ENCODE data around the gene ENTPD1.
A peak's percentile ranks its signal among the peaks of the same experiment; 100 is the strongest.

The ENTPD1 gene

GRCh38 chr10:95784279-95784913 is 28.4 kb downstream of the ENTPD1 start:
- Mint-ChIP-seq H3K4me3 (no peak overlapping the region), H3K4me1 (peaks cover 38% of the 10 kb centered on the region), H3K27me3 (peaks cover 20% of the 10 kb centered on the region), H3K9me3 (no peaks in the 10 kb centered on the region), H3K27ac (peak overlapping the region in 1 of 2 donors; percentile 45)
- DNase-seq: no peak
- no peak for ATAC-seq

GRCh38 chr10:95785317-95785716 is 29.4 kb downstream of the ENTPD1 start:
- Mint-ChIP-seq H3K9me3 (no peaks in the 10 kb centered on the region), H3K4me3 (no peak overlapping the region), H3K4me1 (peaks cover 43% of the 10 kb centered on the region), H3K27me3 (peaks cover 17% of the 10 kb centered on the region), H3K27ac (no peak overlapping the region)
- ATAC-seq (no peak), DNase-seq (no peak)

GRCh38 chr10:95785942-95786669 is 30.1 kb downstream of the ENTPD1 start:
- peak overlapping the region in 1 of 2 donors; percentile 46 for H3K4me3 Mint-ChIP-seq
- H3K27ac Mint-ChIP-seq: peak overlapping the region in 1 of 2 donors; percentile 31
- H3K4me1 Mint-ChIP-seq: peaks cover 49% of the 10 kb centered on the region
- DNase-seq (no peak), ATAC-seq (no peak)
- no peaks in the 10 kb centered on the region for H3K9me3 Mint-ChIP-seq
- peaks cover 17% of the 10 kb centered on the region for H3K27me3 Mint-ChIP-seq

GRCh38 chr10:95787447-95787846 is 31.5 kb downstream of the ENTPD1 start:
- H3K4me1 Mint-ChIP-seq: peaks cover 62% of the 10 kb centered on the region
- ATAC-seq (no peak), DNase-seq (no peak)
- no peak overlapping the region for H3K27ac Mint-ChIP-seq
- no peaks in the 10 kb centered on the region for H3K9me3 Mint-ChIP-seq
- H3K4me3 Mint-ChIP-seq: no peak overlapping the region
- peaks cover 10% of the 10 kb centered on the region for H3K27me3 Mint-ChIP-seq

GRCh38 chr10:95788830-95789229 is 32.9 kb downstream of the ENTPD1 start:
- H3K27me3 Mint-ChIP-seq: no peaks in the 10 kb centered on the region
- ATAC-seq (no peak), DNase-seq (no peak)
- peaks cover 72% of the 10 kb centered on the region for H3K4me1 Mint-ChIP-seq
- no peaks in the 10 kb centered on the region for H3K9me3 Mint-ChIP-seq
- no peak overlapping the region for H3K27ac Mint-ChIP-seq
- no peak overlapping the region for H3K4me3 Mint-ChIP-seq

- H3K27ac Mint-ChIP-seq: no peak overlapping the region
- peaks cover 69% of the 10 kb centered on the region for H3K4me1 Mint-ChIP-seq
- H3K27me3 Mint-ChIP-seq: no peaks in the 10 kb centered on the region
- DNase-seq (no peak), ATAC-seq (peak; percentile 40)
- H3K9me3 Mint-ChIP-seq: no peaks in the 10 kb centered on the region
- no peak overlapping the region for H3K4me3 Mint-ChIP-seq
These were observed 33.9 kb downstream of the ENTPD1 start for GRCh38 chr10:95789902-95790301.

GRCh38 chr10:95790982-95791381 is 35.0 kb downstream of the ENTPD1 start:
- Mint-ChIP-seq H3K27ac (peak overlapping the region in 1 of 2 donors; percentile 37), H3K9me3 (no peaks in the 10 kb centered on the region)

GRCh38 chr10:95791425-95791979 is 35.5 kb downstream of the ENTPD1 start:
- Mint-ChIP-seq H3K4me1 (peaks cover 65% of the 10 kb centered on the region), H3K27me3 (no peaks in the 10 kb centered on the region), H3K4me3 (peak overlapping the region in 1 of 2 donors; percentile 69), H3K27ac (peak overlapping the region in 1 of 2 donors; percentile 37), H3K9me3 (no peaks in the 10 kb centered on the region)
- no peak for ATAC-seq
- DNase-seq: no peak

More at GRCh38 chr10:95790982-95791381, 35.0 kb downstream of the ENTPD1 start:
- Mint-ChIP-seq H3K27me3 (no peaks in the 10 kb centered on the region), H3K4me3 (peak overlapping the region in 1 of 2 donors; percentile 69), H3K4me1 (peaks cover 65% of the 10 kb centered on the region)
- DNase-seq (no peak), ATAC-seq (no peak)

- Mint-ChIP-seq H3K4me1 (peaks cover 61% of the 10 kb centered on the region), H3K4me3 (no peak overlapping the region), H3K27ac (no peak overlapping the region), H3K27me3 (no peaks in the 10 kb centered on the region), H3K9me3 (no peaks in the 10 kb centered on the region)
- DNase-seq (no peak), ATAC-seq (no peak)
These were observed 36.3 kb downstream of the ENTPD1 start for GRCh38 chr10:95792211-95792780.

- DNase-seq (no peak), ATAC-seq (no peak)
- Mint-ChIP-seq H3K9me3 (no peaks in the 10 kb centered on the region), H3K4me1 (peaks cover 60% of the 10 kb centered on the region), H3K27ac (peak overlapping the region in 1 of 2 donors; percentile 3), H3K4me3 (no peak overlapping the region), H3K27me3 (no peaks in the 10 kb centered on the region)
These were observed 36.9 kb downstream of the ENTPD1 start for GRCh38 chr10:95792874-95793285.

GRCh38 chr10:95793401-95794045 is 37.6 kb downstream of the ENTPD1 start:
- ATAC-seq (peak; percentile 80), DNase-seq (peak; percentile 29 to 45)
- H3K27ac Mint-ChIP-seq: peak overlapping the region; percentile 3 to 5
- no peaks in the 10 kb centered on the region for H3K27me3 Mint-ChIP-seq
- no peaks in the 10 kb centered on the region for H3K9me3 Mint-ChIP-seq
- H3K4me3 Mint-ChIP-seq: peak overlapping the region in 1 of 2 donors; percentile 9
- H3K4me1 Mint-ChIP-seq: peaks cover 60% of the 10 kb centered on the region

- no peaks in the 10 kb centered on the region for H3K27me3 Mint-ChIP-seq
- no peak overlapping the region for H3K4me3 Mint-ChIP-seq
- no peak overlapping the region for H3K27ac Mint-ChIP-seq
- DNase-seq (no peak), ATAC-seq (no peak)
- H3K9me3 Mint-ChIP-seq: peaks cover 0 to 1% of the 10 kb centered on the region in 2 donors
- H3K4me1 Mint-ChIP-seq: peaks cover 60% of the 10 kb centered on the region
These were observed 38.2 kb downstream of the ENTPD1 start for GRCh38 chr10:95794195-95794594.

- Mint-ChIP-seq H3K4me3 (no peak overlapping the region), H3K4me1 (peaks cover 61% of the 10 kb centered on the region), H3K27me3 (no peaks in the 10 kb centered on the region), H3K9me3 (peaks cover 0 to 13% of the 10 kb centered on the region in 2 donors), H3K27ac (no peak overlapping the region)
- no peak for ATAC-seq
- DNase-seq: no peak
These were observed 39.6 kb downstream of the ENTPD1 start for GRCh38 chr10:95795602-95796001.

- ATAC-seq (no peak), DNase-seq (no peak)
- Mint-ChIP-seq H3K9me3 (peaks cover 0 to 13% of the 10 kb centered on the region in 2 donors), H3K27me3 (no peaks in the 10 kb centered on the region), H3K4me3 (no peak overlapping the region), H3K27ac (no peak overlapping the region), H3K4me1 (peaks cover 52% of the 10 kb centered on the region)
These were observed 40.5 kb downstream of the ENTPD1 start for GRCh38 chr10:95796504-95796903.

GRCh38 chr10:95798096-95798855 is 42.3 kb downstream of the ENTPD1 start:
- no peaks in the 10 kb centered on the region for H3K27me3 Mint-ChIP-seq
- H3K4me3 Mint-ChIP-seq: no peak overlapping the region
- ATAC-seq (no peak), DNase-seq (no peak)
- H3K9me3 Mint-ChIP-seq: peaks cover 0 to 13% of the 10 kb centered on the region in 2 donors
- H3K4me1 Mint-ChIP-seq: peaks cover 34% of the 10 kb centered on the region
- H3K27ac Mint-ChIP-seq: no peak overlapping the region

All from stimulated activated naive CD8-positive, alpha-beta T cell treated with anti-CD3 and anti-CD28 coated beads, Interleukin-15, amount 100 ng/mL, for 72 hours (primary cell).